Erythroblast (primary cell): ENCODE results near the gene PRR15.

Experiments used
- GATA1 ChIP-seq: IDR thresholded peaks from 2 replicates; pipeline ENCODE4 v1.6.1; 2011; ENCODE audit warnings: low read depth, mild to moderate bottlenecking, control low read depth, low read length, moderate library complexity
- POLR2A ChIP-seq: IDR thresholded peaks from 2 replicates; pipeline ENCODE4 v1.6.1; 2011; ENCODE audit warnings: mild to moderate bottlenecking, low read length

GRCh38 chr7:29567174-29567573, 3.5 kb downstream of the PRR15 start:
- TF ChIP-seq POLR2A (no peak), GATA1 (no peak)
